Neuronal stem cell (in vitro differentiated cells): ENCODE data around the gene HMG20B.

Source experiments
- DNase-seq: peaks from one replicate; pipeline ENCODE4 v3.0.0-alpha.2; 2013; ENCODE audit warnings: low spot score
- H2AFZ ChIP-seq: one replicate; pipeline ENCODE4 v1.6.1; 2013; ENCODE audit warnings: mild to moderate bottlenecking, low read length, inconsistent platforms
- H2AK5ac ChIP-seq: 2 replicates; pipeline ENCODE4 v1.6.1; 2013; ENCODE audit warnings: low read depth, mild to moderate bottlenecking, inconsistent platforms, low read length, moderate library complexity, mixed read lengths
- H2BK120ac ChIP-seq: 2 replicates; pipeline ENCODE4 v1.6.1; 2013; ENCODE audit warnings: low read depth, mild to moderate bottlenecking, inconsistent platforms, low read length, moderate library complexity, mixed read lengths
- H2BK12ac ChIP-seq: one replicate; pipeline ENCODE4 v1.6.1; 2013; ENCODE audit warnings: low read length, inconsistent platforms
- H2BK15ac ChIP-seq: 2 replicates; pipeline ENCODE4 v1.6.1; 2013; ENCODE audit warnings: mild to moderate bottlenecking, low read length, inconsistent platforms, mixed read lengths
- H2BK5ac ChIP-seq: one replicate; pipeline ENCODE4 v1.6.1; 2013; ENCODE audit warnings: inconsistent platforms, mild to moderate bottlenecking, low read length, moderate library complexity
- H3K14ac ChIP-seq: one replicate; pipeline ENCODE4 v1.6.1; 2013; ENCODE audit warnings: low read length, inconsistent platforms
- H3K18ac ChIP-seq: 2 replicates; pipeline ENCODE4 v1.6.1; 2013; ENCODE audit warnings: low read length, inconsistent platforms
- H3K23ac ChIP-seq: 2 replicates; pipeline ENCODE4 v1.6.1; 2013; ENCODE audit warnings: low read depth, mild to moderate bottlenecking, mixed read lengths, low read length, inconsistent platforms; ENCODE audit not compliant: poor library complexity
- H3K27ac ChIP-seq: replicated peaks from 3 replicates; pipeline ENCODE4 v1.5.1; 2013; ENCODE audit warnings: low read length, inconsistent platforms
- H3K27me3 ChIP-seq, 3 experiments: 2 replicates each; pipeline ENCODE4 v1.6.1; 2013; ENCODE audit warnings: low read length in 3 of 3, mild to moderate bottlenecking in 2 of 3, inconsistent platforms in 1 of 3, low read depth in 1 of 3, mixed read lengths in 1 of 3, moderate library complexity in 1 of 3; ENCODE audit not compliant: control insufficient read depth in 3 of 3, insufficient read depth in 3 of 3
- H3K36me3 ChIP-seq, 2 donors: replicated peaks in 1 of 2; 2 replicates each; pipeline ENCODE4 v1.6.1; 2013; ENCODE audit warnings: low read length in 2 of 2; ENCODE audit not compliant: control insufficient read depth in 2 of 2, insufficient read depth in 2 of 2
- H3K4ac ChIP-seq: 2 replicates; pipeline ENCODE4 v1.6.1; 2013; ENCODE audit warnings: inconsistent platforms, mild to moderate bottlenecking, low read length, moderate library complexity
- H3K4me1 ChIP-seq, 2 donors: 1 replicate in 1 of 2; 2 replicates in 1 of 2; pipeline ENCODE4 v1.6.1; 2013; ENCODE audit warnings: low read length in 2 of 2, low read depth in 1 of 2; ENCODE audit not compliant: control insufficient read depth in 2 of 2, insufficient read depth in 1 of 2
- H3K4me2 ChIP-seq: one replicate; pipeline ENCODE4 v1.6.1; 2013; ENCODE audit warnings: mild to moderate bottlenecking, low read length, inconsistent platforms; ENCODE audit not compliant: insufficient read depth, poor library complexity, severe bottlenecking
- H3K4me3 ChIP-seq, 2 donors: 2 replicates each; pipeline ENCODE4 v1.5.1; 2013; ENCODE audit warnings: low read length in 2 of 2, mild to moderate bottlenecking in 2 of 2, inconsistent platforms in 1 of 2, moderate library complexity in 1 of 2
- H3K79me1 ChIP-seq: one replicate; pipeline ENCODE4 v1.6.1; 2013; ENCODE audit warnings: low read depth, mild to moderate bottlenecking, inconsistent platforms, low read length, moderate library complexity
- H3K9ac ChIP-seq: one replicate; pipeline ENCODE4 v1.6.1; 2013; ENCODE audit warnings: mild to moderate bottlenecking, low read depth, low read length, inconsistent platforms; ENCODE audit not compliant: poor library complexity
- H3K9me3 ChIP-seq, 2 donors: replicated peaks in 1 of 2; 2 replicates each; pipeline versions ENCODE3 to v1.6.1; 2013; ENCODE audit warnings: low read length in 2 of 2, mild to moderate bottlenecking in 2 of 2, inconsistent platforms in 1 of 2, low read depth in 1 of 2, mixed read lengths in 1 of 2, moderate library complexity in 1 of 2; ENCODE audit not compliant: control insufficient read depth in 2 of 2, insufficient read depth in 1 of 2
- H4K8ac ChIP-seq: one replicate; pipeline ENCODE4 v1.6.1; 2013; ENCODE audit warnings: low read depth, mild to moderate bottlenecking, inconsistent platforms, low read length, moderate library complexity
- H4K91ac ChIP-seq: one replicate; pipeline ENCODE4 v1.6.1; 2013; ENCODE audit warnings: low read length, low read depth, mild to moderate bottlenecking, inconsistent platforms; ENCODE audit not compliant: poor library complexity
- WGBS, 2 donors: extraction: QIAGEN DNeasy Blood & Tissue Kit; methylation state at CpG; one replicate each; pipeline ENCODE4 v1.1.7; 2013; ENCODE audit warnings: missing lambda C conversion rate in 2 of 2, mixed read lengths in 1 of 2; ENCODE audit not compliant: insufficient read length in 2 of 2, insufficient replicate concordance in 1 of 2; ENCODE audit errors: extremely low coverage in 2 of 2; 5-methylcytosine and 5-hydroxymethylcytosine counted together

The HMG20B gene

DNA sequence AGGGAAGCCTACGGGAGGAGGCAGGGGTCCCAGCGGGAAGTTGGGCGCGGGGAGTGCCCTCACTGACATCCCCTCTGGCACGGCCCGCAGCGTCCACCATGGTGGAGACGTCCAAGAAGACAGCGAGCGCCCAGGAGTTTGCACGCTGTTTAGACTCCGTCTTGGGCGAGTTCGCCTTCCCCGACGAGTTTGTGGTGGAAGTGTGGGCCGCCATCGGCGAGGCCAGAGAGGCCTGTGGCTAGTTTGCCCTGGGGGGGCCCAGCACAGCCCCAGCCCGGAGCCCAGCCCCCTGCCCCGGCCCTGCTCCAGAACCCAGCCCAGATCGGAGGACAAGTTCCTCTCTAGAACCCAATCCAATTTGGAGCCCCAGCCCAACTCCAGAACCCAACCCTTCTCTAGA lies 17.2 kb downstream of the HMG20B start:
- no peak overlapping the region for H3K23ac ChIP-seq
- H3K4me2 ChIP-seq: no peak overlapping the region
- no peak overlapping the region for H4K91ac ChIP-seq
- peak overlapping the region; percentile 53 for H2AK5ac ChIP-seq
- no peak overlapping the region for H3K27ac ChIP-seq
- H3K4me1 ChIP-seq: no peaks in the 10 kb centered on the region
- WGBS, 2 donors: no CpG with 5 or more reads among the region's 22 CpGs
- H2BK15ac ChIP-seq: no peak overlapping the region
- no peaks in the 10 kb centered on the region for H3K79me1 ChIP-seq
- H2AFZ ChIP-seq: no peak overlapping the region
- no peaks in the 10 kb centered on the region for H3K9me3 ChIP-seq
- no peak overlapping the region for H3K4ac ChIP-seq
- no peaks in the 10 kb centered on the region for H3K36me3 ChIP-seq
- peak overlapping the region; percentile 17 for H3K18ac ChIP-seq
- no peak overlapping the region for H2BK120ac ChIP-seq
- DNase-seq: no peak
- H2BK12ac ChIP-seq: no peak overlapping the region
- H2BK5ac ChIP-seq: no peak overlapping the region
- H3K4me3 ChIP-seq: peak overlapping the region in 1 of 2 donors; percentile 18
- H3K9ac ChIP-seq: no peak overlapping the region
- H3K27me3 ChIP-seq: peaks cover 8 to 20% (median 16%) of the 10 kb centered on the region in 3 experiments
- no peak overlapping the region for H4K8ac ChIP-seq
- peak overlapping the region; percentile 63 for H3K14ac ChIP-seq

DNA sequence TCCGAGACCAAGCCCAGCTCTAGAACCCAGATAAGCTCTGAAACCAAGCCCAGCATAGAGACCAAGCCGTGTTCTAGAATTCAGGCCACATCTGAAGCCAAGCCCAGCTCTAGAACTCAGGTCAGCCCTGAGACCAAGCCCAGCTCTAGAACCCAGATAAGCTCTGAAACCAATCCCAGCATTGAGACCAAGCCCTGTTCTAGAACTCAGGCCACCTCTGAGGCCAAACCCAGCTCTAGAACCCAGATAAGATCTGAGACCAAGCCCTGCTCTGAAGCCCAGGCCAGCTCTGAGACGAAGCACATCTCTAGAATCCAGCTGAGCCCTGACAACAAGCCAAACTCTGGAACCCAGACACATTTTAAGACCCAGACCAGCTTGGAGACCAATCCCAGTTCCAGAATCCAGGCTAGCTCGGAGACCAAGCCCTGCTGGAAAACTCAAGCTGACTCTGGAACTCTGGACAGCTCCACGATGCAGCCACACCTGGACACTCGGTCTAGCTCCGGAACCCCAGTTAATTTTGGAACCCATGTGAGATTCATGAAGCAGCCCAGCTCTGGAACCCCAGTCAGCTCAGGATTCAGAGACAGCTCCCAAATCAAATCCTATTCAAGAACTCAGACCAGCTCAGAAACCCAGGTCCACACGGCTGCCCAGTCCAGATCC lies 18.4 kb downstream of the HMG20B start:
- no peak overlapping the region for H3K9ac ChIP-seq
- H2BK5ac ChIP-seq: no peak overlapping the region
- no peak overlapping the region for H2AK5ac ChIP-seq
- no peaks in the 10 kb centered on the region for H3K9me3 ChIP-seq
- H3K18ac ChIP-seq: no peak overlapping the region
- no peak overlapping the region for H2BK12ac ChIP-seq
- H3K79me1 ChIP-seq: no peaks in the 10 kb centered on the region
- H3K14ac ChIP-seq: no peak overlapping the region
- H4K8ac ChIP-seq: no peak overlapping the region
- H3K4me2 ChIP-seq: no peak overlapping the region
- H2AFZ ChIP-seq: no peak overlapping the region
- no peak overlapping the region for H2BK120ac ChIP-seq
- H4K91ac ChIP-seq: no peak overlapping the region
- no peak overlapping the region for H3K27ac ChIP-seq
- H3K4ac ChIP-seq: no peak overlapping the region
- no peak overlapping the region for H3K23ac ChIP-seq
- H3K36me3 ChIP-seq: no peaks in the 10 kb centered on the region
- no CpG with 5 or more reads among the region's 8 CpGs for WGBS, 2 donors
- DNase-seq: no peak
- H3K4me1 ChIP-seq: no peaks in the 10 kb centered on the region
- no peak overlapping the region for H3K4me3 ChIP-seq
- peaks cover 3 to 9% (median 6%) of the 10 kb centered on the region in 3 experiments for H3K27me3 ChIP-seq
- no peak overlapping the region for H2BK15ac ChIP-seq

DNA sequence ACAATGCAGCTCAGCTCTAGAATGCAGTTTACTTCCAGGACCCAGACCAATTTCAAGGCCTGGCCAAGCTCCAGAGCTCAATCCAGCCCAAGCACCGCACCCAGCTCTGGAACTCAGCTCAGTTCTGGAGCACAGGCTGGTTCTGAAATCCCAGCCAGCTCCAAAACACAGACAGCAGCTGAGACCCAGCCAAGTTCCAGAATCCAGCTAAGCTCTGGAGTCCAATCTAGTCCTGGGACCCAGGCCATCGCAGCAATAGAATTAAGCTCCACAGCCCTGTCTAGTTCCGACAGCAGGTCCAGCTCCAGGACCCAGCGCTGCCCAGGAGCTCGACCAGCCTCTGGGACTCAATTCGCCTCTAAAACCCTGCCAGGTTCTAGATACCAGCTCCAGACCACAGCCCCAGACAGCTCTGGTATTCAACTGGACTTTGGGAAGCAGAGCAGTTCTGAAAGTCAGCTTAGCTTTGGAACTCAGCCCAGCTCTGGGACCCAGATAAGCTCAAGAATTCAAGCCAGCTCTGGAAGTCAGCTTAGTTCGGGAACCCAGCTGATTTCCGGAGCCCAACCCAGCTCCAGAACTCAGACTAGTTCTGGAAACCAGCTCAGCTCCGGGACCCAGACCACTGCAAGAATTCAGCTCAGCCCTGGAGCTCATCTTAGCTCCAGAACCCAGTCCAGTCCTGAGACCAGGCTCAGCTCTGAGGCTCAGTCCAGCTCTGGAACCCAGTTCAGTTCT lies 19.3 kb downstream of the HMG20B start:
- Histone ChIP-seq H4K8ac (no peak overlapping the region), H3K4me2 (no peak overlapping the region), H3K18ac (no peak overlapping the region), H2BK15ac (no peak overlapping the region), H2AK5ac (no peak overlapping the region), H3K27me3 (no peaks in the 10 kb centered on the region), H3K4me1 (no peaks in the 10 kb centered on the region), H3K36me3 (no peaks in the 10 kb centered on the region), H3K9me3 (no peaks in the 10 kb centered on the region), H3K27ac (no peak overlapping the region), H3K4ac (no peak overlapping the region), H2BK5ac (no peak overlapping the region), H2BK120ac (no peak overlapping the region), H3K79me1 (no peaks in the 10 kb centered on the region), H2BK12ac (no peak overlapping the region), H3K4me3 (no peak overlapping the region), H2AFZ (no peak overlapping the region), H3K23ac (no peak overlapping the region), H4K91ac (no peak overlapping the region), H3K9ac (no peak overlapping the region), H3K14ac (no peak overlapping the region)
- WGBS, 2 donors: no CpG with 5 or more reads among the region's 9 CpGs
- no peak for DNase-seq

DNA sequence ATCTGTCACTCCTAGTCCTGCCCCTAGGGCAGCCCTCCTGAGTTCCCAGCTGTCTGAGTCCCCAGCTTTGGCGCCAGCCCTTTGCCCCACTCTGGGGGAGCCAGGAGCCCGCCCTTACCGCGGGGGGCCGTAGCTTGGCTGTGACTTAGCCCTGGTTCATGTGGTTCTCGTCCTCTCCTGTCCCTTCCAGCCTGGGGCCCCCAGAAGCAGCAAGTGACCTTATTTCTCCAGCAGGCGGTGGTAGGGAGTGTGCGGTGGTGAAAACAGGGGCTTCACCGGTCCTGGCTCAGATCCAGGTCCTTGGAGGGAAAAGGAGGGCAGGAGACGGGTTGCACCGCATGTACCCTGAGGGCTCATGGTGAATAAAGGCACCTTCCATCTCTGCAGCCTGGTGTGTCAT lies 20.4 kb downstream of the HMG20B start:
- no peaks in the 10 kb centered on the region for H3K4me1 ChIP-seq
- H3K23ac ChIP-seq: no peak overlapping the region
- H2AK5ac ChIP-seq: peak overlapping the region; percentile 49
- H2BK15ac ChIP-seq: no peak overlapping the region
- peaks cover 0 to 2% of the 10 kb centered on the region in 2 donors for H3K9me3 ChIP-seq
- no peak overlapping the region for H2BK12ac ChIP-seq
- no peak overlapping the region for H3K9ac ChIP-seq
- H3K27ac ChIP-seq: no peak overlapping the region
- H4K91ac ChIP-seq: no peak overlapping the region
- H3K4me2 ChIP-seq: no peak overlapping the region
- H3K27me3 ChIP-seq: no peaks in the 10 kb centered on the region
- no peak overlapping the region for H3K14ac ChIP-seq
- H2AFZ ChIP-seq: no peak overlapping the region
- H3K4ac ChIP-seq: no peak overlapping the region
- DNase-seq: no peak
- no peak overlapping the region for H4K8ac ChIP-seq
- no peak overlapping the region for H2BK5ac ChIP-seq
- no peaks in the 10 kb centered on the region for H3K79me1 ChIP-seq
- H2BK120ac ChIP-seq: no peak overlapping the region
- WGBS, 2 donors: no CpG with 5 or more reads among the region's 11 CpGs
- H3K36me3 ChIP-seq: no peaks in the 10 kb centered on the region
- no peak overlapping the region for H3K4me3 ChIP-seq
- peak overlapping the region; percentile 33 for H3K18ac ChIP-seq
